ENCODE measurements around the gene CCDC152.
"Not testable (repeated sequence)": the region's sequence is repeated elsewhere in the genome, so short reads cannot be mapped to it uniquely, and the experiment has no call there.

Gene CCDC152

DNA sequence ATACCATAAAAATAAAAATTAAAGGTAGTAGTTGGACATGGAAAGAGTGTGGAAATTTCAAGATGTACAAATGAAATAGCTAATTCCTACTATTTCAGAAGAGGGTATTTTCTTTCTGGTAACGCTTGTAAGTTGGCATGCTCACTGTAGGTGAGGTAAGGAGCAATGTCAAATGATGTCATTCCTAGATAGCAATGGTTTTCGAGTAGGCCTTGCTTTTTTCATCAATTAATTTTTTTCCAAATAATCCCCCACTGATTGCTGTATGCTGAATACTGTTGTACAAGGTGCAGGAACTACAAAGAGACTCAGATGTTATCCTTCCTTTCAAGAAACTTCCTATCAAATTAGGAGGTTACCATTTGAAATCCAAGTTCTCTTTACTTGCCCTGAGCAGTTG lies 56.0 kb downstream of the CCDC152 start:
- no peak for DNase-seq (ENCODE audit: low spot score)

DNA sequence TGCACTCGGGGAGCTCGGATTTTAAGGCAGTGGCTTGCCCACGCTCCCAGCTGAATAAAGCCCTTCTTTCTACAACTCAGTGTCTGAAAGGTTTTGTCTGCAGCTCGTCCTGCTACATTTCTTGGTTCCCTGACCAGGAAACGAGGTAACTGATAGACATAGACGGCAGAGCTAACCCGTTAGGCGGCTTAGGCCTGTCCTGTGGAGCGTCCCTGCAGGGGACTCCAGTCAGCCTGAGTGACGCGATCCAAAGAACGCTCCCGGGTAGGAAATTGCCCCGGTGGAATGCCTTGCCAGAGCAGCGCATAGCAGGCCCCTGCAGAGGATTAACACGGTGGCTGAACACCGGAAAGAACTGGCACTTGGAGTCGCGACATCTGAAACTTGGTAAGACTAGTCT lies 56.9 kb downstream of the CCDC152 start:
- DNase-seq (ENCODE audit: low spot score) = peak; percentile 49

DNA sequence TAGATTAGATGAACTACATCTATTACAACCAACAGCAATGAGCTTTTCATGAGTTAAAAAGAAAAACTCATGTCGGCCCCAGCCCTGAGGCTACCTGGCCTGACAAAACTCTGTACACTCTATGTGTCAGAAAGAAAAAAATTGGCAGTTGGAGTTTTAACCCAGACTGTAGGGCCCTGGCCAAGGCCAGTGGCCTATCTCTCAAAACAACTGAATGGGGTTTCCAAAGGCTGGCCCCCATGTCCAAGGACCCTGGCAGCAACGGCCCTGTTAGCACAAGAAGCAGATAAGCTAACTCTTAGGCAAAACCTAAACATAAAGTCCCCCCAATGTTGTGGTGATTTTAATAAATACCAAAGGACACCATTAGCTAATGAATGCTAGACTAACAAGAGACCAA lies 59.9 kb downstream of the CCDC152 start:
- not testable (repeated sequence) for DNase-seq (ENCODE audit: low spot score)

DNA sequence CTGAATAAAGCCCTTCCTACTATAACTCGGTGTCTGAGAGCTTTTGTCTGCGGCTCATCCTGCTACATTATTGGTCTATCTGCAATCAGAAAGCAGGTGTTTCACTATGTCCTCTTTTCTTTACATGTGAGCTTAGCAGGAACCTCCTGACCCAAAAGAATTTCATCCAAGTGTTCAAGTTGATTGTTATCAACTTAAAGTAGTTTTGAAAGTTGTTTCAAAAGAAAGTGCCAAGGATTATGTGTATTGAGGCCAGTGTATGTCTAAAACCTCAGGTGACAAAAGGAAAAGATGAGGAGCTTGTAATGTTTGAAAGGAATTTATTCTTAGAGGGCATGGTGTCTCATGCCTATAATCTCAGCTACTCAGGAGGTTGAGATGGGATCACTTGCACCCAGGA lies 63.1 kb downstream of the CCDC152 start:
- no peak for DNase-seq (ENCODE audit: low spot score)

DNA sequence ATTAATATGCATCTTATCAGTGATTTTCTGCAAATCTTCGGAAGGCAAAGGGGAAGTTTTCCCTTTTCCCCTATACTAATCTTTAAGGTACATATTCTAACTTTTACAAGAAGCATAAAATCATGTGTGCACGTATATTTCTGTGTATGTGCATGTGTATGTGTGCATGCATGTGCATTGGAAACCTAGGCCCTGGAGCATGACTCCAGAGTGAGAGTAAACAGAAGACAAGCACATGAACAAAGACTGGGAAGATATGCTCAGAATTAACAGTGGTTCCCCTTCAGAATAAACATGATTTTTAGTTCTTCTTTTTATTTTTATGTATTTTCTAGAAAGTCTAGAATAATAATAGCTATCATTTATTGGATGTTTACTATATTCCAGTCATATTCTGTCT lies 65.9 kb downstream of the CCDC152 start:
- DNase-seq (ENCODE audit: low spot score) = no peak

DNA sequence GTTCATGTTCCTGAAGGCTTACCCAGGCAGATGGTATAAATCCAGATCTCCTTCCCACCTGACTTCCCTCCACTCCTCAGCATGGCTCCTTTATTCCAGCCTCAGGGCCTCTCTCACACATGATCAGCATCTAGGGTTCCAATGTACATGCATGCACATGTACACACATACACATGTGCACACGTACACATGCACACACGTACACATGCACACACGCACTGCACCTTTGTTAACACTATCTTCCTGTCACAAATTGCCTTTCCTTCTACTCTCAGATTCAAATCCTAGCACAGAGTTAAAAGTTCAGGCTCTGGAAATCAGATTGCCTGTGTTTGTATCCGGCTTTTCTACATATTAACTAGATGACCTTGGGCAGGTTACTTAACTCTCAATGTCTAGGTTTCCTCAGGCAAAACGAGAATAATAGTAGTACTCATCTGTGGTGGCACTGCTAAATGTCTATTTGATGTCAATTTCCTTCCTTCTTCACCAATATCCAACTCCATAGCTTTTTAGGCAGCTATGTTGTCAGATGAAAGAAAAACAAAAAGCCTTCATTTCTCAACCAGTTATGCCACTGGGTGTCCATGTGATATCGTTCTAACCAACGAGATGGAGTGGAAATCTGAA lies 67.8 kb downstream of the CCDC152 start:
- DNase-seq (ENCODE audit: low spot score) = no peak

DNA sequence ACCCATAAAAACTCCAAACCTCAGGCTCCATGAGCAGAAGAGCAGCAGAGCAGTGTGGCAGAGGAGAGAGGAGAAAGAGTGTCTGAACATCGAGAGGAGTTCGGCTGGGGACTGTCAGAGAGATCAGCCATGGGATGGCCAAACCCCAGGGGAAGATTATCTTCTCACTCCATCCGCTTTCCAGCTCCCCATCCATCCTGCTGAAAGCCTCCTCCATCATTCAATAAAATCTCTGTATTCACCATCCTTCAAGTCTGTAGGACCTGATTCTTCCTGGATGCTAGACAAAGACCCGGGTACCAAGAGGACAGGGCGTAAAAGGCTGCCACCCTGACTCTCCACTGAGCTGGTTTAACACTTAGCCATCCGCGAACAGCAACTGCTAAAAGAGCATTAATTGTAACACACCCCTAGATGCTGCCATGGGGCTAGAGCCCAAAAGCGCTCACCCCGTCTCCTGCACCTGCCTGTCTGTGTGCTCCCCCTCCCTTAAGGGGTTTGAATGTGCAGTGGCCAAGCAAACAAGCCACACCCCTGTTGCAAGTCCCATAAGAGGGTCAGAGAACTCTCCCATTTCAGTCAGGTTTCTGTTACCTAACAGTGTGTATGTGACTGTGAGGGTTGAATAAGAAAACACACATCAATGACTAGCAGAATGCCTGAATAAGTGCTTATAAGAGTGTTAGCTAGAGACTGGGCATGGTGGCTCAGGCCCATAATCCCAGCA lies 69.0 kb downstream of the CCDC152 start:
- DNase-seq (ENCODE audit: low spot score) = no peak

DNA sequence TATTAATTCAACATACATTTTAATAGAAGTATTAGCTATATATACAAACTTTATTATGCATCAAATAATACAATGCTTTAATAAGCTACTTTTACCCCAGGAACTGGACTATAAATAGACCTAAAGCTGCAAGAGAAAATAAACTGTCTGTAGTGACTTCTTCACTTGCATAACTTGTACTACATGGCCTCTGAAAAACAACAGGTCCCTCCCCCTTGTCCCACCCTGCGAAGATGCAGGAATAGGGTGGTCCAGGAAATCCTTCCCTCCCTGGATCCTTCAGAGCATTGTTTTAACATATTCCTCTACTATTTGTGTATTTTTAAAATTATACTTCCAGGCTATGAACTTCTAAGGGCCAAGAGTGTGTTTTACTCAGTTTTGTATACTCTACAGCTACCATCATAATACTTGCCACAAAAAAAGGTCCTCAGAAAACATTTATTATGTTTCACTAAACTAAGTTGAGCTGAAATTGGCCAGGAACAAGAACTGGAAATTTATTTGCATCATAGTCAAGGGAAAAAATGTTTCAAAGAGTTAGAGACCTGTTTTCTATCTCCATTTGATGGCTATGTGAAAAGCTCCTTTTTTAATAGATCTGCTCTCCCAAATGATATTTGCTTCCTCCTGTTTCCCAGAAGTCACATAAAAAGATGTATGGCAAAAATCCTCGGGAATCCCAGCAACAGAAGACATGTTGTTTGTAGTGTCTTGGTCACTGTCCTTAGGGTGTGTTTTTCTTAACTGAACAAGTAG lies 70.3 kb downstream of the CCDC152 start:
- DNase-seq (ENCODE audit: low spot score) = no peak

DNA sequence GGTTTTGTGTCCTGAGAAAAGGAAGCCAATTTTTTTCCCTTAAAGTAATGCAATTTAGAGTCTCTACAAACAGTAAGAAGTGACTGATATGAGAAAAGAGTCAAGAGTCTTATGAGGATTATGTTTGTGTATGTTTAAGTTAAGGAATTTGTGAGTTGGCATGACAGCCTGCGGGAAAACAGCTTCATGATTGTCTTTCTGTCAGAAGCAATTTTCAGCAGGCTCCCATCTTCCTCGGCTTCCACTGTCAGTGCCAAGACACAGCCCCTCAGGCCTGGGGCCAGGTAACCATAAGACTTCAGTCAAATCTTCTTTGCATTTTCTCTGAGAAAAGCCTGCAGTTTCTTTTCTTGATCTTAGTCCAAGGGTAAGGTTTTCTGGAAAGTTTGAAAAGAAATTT lies 72.1 kb downstream of the CCDC152 start:
- DNase-seq (ENCODE audit: low spot score) = no peak

DNA sequence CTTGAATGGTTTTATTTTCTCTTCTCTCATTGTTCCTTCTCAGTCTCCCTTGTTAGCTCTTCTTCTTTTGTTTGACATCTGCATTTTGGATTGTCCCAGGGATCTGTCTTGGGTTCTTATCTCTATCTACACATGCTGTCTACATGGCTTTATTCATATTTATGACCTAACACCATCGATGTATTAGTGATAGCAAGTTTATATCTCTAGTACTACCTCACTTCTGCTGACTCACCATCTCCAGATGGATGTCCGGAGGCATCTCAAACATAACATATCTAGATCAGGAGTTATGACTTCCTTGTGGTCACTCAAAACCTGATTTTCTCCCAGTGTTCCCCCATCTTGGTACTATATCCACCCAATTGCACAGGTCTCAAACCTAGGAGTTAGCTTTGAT lies 74.3 kb downstream of the CCDC152 start:
- DNase-seq (ENCODE audit: low spot score) = no peak

DNA sequence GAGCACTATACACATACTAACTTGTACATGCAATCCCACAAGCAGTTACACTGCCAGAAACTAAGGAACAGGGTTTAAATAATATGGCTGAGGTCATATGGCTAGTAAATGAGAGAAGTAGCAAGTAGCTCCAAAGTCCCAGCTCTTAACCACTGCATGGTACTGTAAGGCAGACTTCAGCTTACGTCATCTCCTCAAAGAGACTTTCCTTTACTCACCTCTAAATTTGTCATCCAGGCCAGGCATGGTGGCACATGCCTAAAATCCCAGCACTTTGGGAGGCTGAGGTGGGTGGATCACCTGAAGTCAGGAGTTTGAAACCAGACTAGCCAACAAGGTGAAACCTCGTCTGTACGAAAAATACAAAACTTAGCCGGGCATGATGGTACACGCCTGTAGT lies 75.4 kb downstream of the CCDC152 start:
- no peak for DNase-seq (ENCODE audit: low spot score)

DNA sequence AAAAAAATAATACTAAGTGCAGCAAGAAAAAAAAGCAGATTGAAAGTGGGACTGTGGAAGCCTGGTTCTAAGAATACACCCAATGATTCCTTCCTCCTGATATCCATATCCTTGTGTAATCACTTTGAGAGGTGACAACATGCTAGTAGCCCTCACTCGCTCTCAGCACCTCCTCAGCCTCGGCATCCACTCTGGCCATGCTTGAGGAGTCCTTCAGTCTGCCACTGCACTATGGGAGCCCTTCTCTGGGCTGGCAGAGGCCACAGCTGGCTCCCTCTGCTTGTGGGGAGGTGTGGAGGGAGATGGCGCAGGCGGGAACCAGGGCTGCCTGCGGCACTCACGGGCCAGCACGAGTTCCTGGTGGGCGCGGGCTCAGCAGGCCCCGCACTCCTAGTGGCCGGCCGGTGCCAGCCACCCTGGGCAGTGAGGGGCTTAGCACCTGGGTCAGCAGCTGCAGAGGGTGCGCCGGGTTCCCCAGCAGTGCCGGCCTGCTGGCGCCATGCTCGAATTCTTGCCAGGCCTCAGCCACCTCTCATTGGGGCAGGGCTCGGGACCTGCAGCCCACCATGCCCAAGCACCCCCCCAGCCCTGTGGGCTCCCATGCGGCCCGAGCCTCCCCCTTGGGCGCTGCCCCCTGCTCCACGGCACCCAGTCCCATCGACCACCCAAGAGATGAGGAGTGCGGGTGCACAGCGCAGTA lies 79.6 kb downstream of the CCDC152 start:
- no peak for DNase-seq (ENCODE audit: low spot score)

DNA sequence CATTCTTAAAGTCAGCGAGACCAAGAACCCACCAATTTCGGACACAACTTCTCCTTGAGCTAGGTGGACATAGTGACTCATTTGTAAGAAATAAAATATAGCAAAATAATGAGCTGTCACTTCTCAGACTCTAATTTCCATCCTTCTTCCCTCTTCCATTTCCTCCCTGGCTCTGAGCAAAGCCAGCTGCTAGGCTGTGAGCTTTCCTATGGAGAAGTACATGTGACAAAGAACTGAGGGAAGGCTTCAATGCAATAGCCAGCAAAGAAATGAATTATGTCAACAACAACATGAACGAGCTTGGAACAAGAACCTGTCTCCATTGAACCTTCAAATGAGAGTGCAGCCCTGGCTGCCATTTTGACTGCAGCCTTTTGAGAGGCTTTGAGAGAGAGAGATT lies 81.0 kb downstream of the CCDC152 start:
- DNase-seq (ENCODE audit: low spot score) = no peak

DNA sequence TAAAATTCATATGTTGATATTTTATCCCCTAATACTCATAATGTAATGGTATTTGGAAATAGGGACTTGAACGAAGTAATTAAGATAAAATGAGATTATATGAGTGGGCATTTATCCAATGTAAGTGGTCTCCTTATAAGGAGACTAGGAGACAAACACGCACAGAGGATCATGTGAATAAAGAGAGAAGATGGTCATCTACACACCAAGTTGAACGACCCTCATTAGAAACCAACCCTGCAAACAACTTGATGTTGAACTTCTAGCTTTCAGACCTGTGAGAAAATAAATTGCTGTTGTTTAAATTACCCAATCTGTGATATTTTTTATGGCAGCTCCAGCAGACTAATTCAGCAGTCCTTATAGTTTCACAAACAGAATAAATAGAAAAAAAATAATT lies 82.6 kb downstream of the CCDC152 start:
- no peak for DNase-seq (ENCODE audit: low spot score)

DNA sequence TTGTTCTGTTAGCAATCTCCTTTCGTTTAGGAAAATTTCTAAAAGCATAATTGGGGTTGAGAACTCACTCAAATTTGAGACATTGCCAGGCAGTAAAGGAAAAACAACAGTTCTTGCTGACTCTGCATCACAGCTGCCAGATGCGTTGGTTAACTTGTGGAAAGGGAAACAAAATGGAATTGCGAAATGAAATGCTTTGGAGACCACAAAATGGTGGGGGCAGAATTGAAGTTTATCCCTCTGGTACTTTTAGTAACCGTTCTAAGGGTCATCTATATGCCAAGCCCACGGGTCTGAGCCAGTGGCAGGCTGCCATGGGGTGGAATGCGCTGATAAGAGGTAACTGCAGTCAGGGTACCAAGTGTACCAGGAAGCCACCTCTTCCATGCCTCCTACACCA lies 83.7 kb downstream of the CCDC152 start:
- DNase-seq (ENCODE audit: low spot score) = no peak

DNA sequence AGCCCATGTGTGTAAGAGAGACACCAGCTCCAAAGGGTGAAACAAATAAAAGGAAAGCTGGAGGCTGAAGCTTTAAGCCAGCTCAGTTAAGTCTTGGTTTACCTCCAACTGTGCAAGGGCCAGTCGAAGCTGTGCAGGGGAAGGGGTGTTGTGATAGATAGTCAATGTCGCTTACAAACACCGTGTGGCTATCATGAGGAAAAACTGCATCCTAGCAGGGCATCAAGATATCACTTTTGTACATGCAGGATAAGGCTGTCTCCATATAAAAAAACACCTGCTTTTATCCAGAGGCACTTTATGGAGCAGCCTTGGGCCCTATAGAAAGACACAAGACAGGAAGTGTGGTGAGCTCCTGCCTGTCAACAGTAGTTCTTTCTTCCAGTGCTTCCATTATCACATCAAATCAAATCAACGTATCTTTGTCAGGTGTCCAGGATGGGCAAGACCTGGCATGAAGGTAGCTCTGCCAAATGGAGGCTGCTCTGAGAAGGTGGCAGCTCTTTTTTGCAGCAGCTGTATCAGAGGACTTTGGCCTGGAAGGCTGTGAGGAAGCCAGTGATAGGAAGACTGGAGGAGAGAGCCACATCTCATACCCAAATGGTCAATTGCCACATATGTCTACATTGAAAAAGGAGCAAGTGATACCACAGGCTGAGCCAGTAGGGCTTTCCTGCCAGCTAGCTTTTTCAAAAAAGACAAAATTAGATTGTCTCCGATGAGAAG lies 84.4 kb downstream of the CCDC152 start:
- no peak for DNase-seq (ENCODE audit: low spot score)

DNA sequence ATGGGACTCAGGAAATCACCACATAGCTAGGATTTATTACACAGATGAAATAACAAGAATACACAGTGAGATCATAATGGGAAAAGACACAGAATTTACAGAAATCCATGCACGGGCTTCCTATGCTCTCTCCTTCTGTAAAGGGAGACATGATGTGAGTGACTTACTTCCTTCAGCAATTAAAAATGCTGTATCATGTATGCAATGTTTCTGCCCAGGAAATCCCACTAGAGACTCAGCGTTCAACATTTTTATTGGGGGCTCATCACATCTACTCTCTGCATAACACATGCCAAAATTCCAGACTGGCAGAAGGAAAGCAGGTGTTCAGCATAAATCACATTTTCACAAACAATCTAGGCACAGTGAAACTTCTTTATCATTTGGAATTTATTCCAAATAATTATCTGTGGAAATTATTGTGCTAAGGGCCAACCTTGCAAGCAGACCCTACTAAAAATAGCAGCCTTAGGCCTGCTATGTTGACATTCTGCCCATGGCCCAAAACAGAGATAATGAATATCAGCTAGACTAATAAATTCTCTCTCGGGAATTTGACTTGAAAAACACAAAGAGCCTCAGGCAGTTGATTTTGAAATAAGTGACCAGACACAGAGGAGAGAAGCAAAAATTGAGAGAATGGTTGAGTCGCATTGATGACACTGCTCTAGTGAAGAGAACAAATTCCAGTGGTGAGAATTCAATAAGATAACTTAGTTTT lies 86.5 kb downstream of the CCDC152 start:
- no peak for DNase-seq (ENCODE audit: low spot score)

DNA sequence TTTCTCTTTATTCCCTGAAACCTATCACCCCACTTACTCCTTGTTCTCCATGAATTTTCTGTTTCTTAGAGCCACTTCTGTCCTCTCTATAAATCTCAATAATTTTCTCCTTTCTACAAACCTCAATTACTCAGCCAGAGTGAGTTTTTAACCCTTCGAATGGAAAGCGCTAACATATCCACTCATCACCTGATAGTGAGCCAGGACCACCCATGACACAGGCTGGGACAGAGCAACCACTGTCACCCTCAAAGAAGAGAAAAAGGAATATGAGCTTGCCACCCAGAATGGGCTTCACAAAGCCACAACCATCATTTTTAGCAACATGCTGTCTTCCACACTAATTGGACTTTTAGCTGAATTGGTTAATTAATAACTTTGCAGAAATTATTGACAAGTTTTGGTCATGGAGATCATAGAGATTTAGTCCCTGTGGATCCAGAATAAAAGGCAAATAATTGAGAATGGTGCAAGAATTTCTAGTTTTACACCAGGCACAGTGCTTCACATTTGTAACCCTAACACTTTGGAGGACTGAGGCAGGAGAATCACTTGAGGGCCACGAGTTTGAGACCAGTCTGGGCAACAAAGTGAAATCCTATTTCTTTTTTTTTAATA lies 87.2 kb downstream of the CCDC152 start:
- DNase-seq (ENCODE audit: low spot score) = no peak

DNA sequence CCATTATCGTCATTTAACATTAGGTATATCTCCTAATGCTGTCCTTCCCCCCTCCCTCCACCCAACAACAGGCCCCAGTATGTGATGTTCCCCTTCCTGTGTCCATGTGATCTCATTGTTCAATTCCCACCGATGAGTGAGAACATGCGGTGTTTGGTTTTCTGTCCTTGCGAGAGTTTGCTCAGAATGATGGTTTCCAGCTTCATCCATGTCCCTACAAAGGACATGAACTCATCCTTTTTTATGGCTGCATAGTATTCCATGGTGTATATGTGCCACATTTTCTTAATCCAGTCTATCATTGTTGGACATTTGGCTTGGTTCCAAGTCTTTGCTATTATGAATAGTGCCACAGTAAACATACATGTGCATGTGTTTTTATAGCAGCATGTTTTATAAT lies 87.8 kb downstream of the CCDC152 start:
- not testable (repeated sequence) for DNase-seq (ENCODE audit: low spot score)

DNA sequence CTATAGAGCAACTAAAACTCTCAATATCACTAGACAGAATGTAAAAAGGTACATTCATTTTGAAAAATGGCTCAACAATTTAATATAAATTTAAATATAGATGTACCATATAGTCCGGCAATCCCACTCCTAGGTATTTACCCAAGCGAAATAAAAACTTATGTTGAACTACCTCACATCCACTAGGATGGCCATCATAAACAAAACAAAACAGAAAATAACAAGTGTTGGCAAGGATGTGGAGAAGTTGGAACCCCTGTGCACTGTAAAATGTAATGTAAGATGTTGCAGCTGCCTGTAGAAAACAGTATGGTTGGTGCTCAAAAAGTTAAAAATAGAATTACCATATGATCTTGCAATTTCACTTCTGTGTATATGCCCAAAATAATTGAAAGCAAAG lies 91.9 kb downstream of the CCDC152 start:
- no peak for DNase-seq (ENCODE audit: low spot score)

DNA sequence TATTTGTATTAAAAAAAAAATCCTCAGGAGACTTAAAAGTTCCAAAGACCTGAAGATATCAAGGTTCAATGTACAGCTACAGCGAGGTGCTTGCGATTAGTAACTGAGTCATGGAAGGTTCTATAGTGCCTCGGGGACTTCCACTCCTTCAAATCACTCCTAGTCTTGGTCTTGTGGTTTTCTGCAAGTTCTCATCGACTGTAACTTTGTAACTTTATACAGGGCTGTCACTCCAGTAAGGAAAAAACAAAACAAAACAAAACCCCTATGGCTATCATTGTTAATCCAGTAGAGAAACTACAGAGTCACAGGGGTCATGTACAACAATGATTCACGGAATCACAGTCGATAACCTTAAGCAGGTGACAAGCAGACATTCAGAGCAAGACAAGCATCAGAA lies 94.9 kb downstream of the CCDC152 start:
- DNase-seq (ENCODE audit: low spot score) = no peak
